Endothelial cell of umbilical vein (primary cell): ENCODE results near the gene ASB2. TPM values are rescaled to one million over a fixed set of nuclear protein-coding genes. Genes with fewer than 3 reads are reported as not detected.

Experiments used
- BruUV-seq: library from RNA; stranded (reverse); fragments of 400-500 nt; replicated peaks from 2 replicates; lab custom pipeline; 2021; lab: Mats Ljungman, UMichigan
- CTCF ChIA-PET: fragments of 300-600, 350-600 bp; sonication (Branson Sonifier 250); formaldehyde crosslinking; loops from one replicate; lab custom pipeline; 2021; ENCODE audit warnings: antibody characterized with exemption, inconsistent platforms; lab: Charles Lee
- POLR2A ChIA-PET: fragments of 300-600, 350-600 bp; sonication (Branson Sonifier 250); formaldehyde crosslinking; loops from one replicate; lab custom pipeline; 2021; ENCODE audit warnings: antibody characterized with exemption, inconsistent platforms; lab: Charles Lee
- DNase-seq: peaks from one replicate; pipeline ENCODE4 v3.0.0-alpha.2; 2011; ENCODE audit warnings: low read depth, low spot score
- FAIRE-seq: peaks from 2 replicates; lab custom pipeline; 2011; peaks lifted over from hg19 to GRCh38; lab: Jason Lieb, UNC
- H2AFZ ChIP-seq: 2 replicates; pipeline ENCODE4 v1.6.0; 2012; ENCODE audit warnings: low read depth, low read length, control low read depth, inconsistent platforms
- H3K27ac ChIP-seq: 2 replicates; pipeline ENCODE4 v1.5.1; 2011; ENCODE audit warnings: low read depth, mild to moderate bottlenecking, control low read depth, low read length, moderate library complexity; ENCODE audit not compliant: insufficient read depth
- H3K27me3 ChIP-seq, 2 experiments: 2 replicates each; pipeline versions ENCODE4 v1.6.0 to v1.6.1; 2011; ENCODE audit warnings: low read length in 2 of 2, mixed read lengths in 1 of 2; ENCODE audit not compliant: control insufficient read depth in 2 of 2, insufficient read depth in 2 of 2
- H3K36me3 ChIP-seq, 2 experiments: 2 replicates in 1 of 2; 3 replicates in 1 of 2; pipeline ENCODE4 v1.5.1; 2011; ENCODE audit warnings: low read length in 2 of 2, mild to moderate bottlenecking in 1 of 2, moderate library complexity in 1 of 2; ENCODE audit not compliant: control insufficient read depth in 2 of 2, insufficient read depth in 2 of 2; ENCODE audit errors: extremely low read depth in 1 of 2
- H3K4me1 ChIP-seq: 3 replicates; pipeline ENCODE4 v1.5.1; 2011; ENCODE audit warnings: mild to moderate bottlenecking, low read length; ENCODE audit not compliant: control insufficient read depth, insufficient read depth; ENCODE audit errors: extremely low read depth
- H3K4me2 ChIP-seq: 2 replicates; pipeline ENCODE4 v1.6.1; 2011; ENCODE audit warnings: low read length, control low read depth, mixed read lengths; ENCODE audit not compliant: insufficient read depth
- H3K4me3 ChIP-seq, 3 experiments: fragments of 200-600 bp in 1 of 3; sonication (generic), shearing (Covaris generic) in 1 of 3; replicated peaks in 1 of 3; 2 replicates each; pipeline ENCODE4 v1.5.1; 2011 to 2016; ENCODE audit warnings: control low read depth in 3 of 3, low read length in 3 of 3, mild to moderate bottlenecking in 2 of 3, inconsistent platforms in 1 of 3, low read depth in 1 of 3, moderate library complexity in 1 of 3; ENCODE audit not compliant: insufficient read depth in 1 of 3
- H3K79me2 ChIP-seq: 2 replicates; pipeline ENCODE4 v1.6.0; 2012; ENCODE audit warnings: low read length, inconsistent platforms; ENCODE audit not compliant: control insufficient read depth, insufficient read depth
- H3K9ac ChIP-seq: replicated peaks from 2 replicates; pipeline ENCODE3; 2011; ENCODE audit warnings: low read length, control low read depth; ENCODE audit not compliant: insufficient read depth; ENCODE audit errors: extremely low read depth
- H3K9me1 ChIP-seq: replicated peaks from 3 replicates; pipeline ENCODE4 v1.6.0; 2011; ENCODE audit warnings: mild to moderate bottlenecking, low read length; ENCODE audit not compliant: control insufficient read depth, insufficient read depth; ENCODE audit errors: extremely low read depth
- H3K9me3 ChIP-seq: replicated peaks from 2 replicates; pipeline ENCODE4 v1.5.1; 2012; ENCODE audit warnings: low read length, inconsistent platforms; ENCODE audit not compliant: control insufficient read depth, insufficient read depth
- H4K20me1 ChIP-seq: replicated peaks from 2 replicates; pipeline ENCODE3; 2011; ENCODE audit warnings: mild to moderate bottlenecking, low read length; ENCODE audit not compliant: control insufficient read depth, insufficient read depth; ENCODE audit errors: extremely low read depth
- EZH2 ChIP-seq: IDR thresholded peaks from 2 replicates; pipeline ENCODE4 v1.6.1; 2012; ENCODE audit warnings: borderline replicate concordance, low read depth, mild to moderate bottlenecking, moderate library complexity, low read length, inconsistent platforms; ENCODE audit not compliant: severe bottlenecking
- FOS ChIP-seq: IDR thresholded peaks from 2 replicates; pipeline ENCODE4 v1.6.1; 2011; ENCODE audit warnings: mild to moderate bottlenecking, low read length, moderate library complexity, borderline replicate concordance; ENCODE audit not compliant: insufficient read depth
- GATA2 ChIP-seq: IDR thresholded peaks from 2 replicates; pipeline ENCODE4 v1.7.0; 2011; ENCODE audit warnings: low read depth, mild to moderate bottlenecking, moderate library complexity, mixed read lengths, low read length; ENCODE audit not compliant: insufficient read length, insufficient read depth
- JUN ChIP-seq: IDR thresholded peaks from 2 replicates; pipeline ENCODE4 v1.6.1; 2011; ENCODE audit warnings: borderline replicate concordance, low read depth; ENCODE audit not compliant: insufficient read length, insufficient read depth
- MYC ChIP-seq: IDR thresholded peaks from one replicate; pipeline ENCODE4 v1.6.1; 2011; ENCODE audit warnings: mild to moderate bottlenecking, low read depth, low read length
- POLR2A ChIP-seq: IDR thresholded peaks from 2 replicates; pipeline ENCODE4 v1.6.1; 2012; ENCODE audit warnings: low read depth, mild to moderate bottlenecking, control low read depth, low read length
- POLR2AphosphoS5 ChIP-seq: IDR thresholded peaks from 2 replicates; pipeline ENCODE4 v1.6.1; 2012; ENCODE audit warnings: low read depth, mild to moderate bottlenecking, control low read depth, low read length, moderate library complexity; ENCODE audit not compliant: insufficient read depth
- dilution Hi-C: fragments of 300-500 bp; cut with MboI; formaldehyde crosslinking; loops from one replicate; pipeline ENCODE4 v1.15.0; 2019; ENCODE audit warnings: low sequenced_read_pairs; ENCODE audit not compliant: extremely low pct_ligation_motif_present
- intact Hi-C: fragments of 100-400 bp; cut with micrococcal nuclease; formaldehyde crosslinking; loops from one replicate; pipeline ENCODE4 v1.10.0; 2022
- polyA plus RNA-seq, 4 experiments: library from polyadenylated mRNA; depleted of rRNA in 3 of 4; stranded (reverse) in 3 of 4; unstranded in 1 of 4; fragments of >200 nt; gene quantifications; 2 replicates each; pipeline versions ENCODE4 v1.2.1 to v1.2.3, GENCODE V29; 2011 to 2012; ENCODE audit warnings: missing spikeins in 1 of 4
- total RNA-seq: library from RNA; stranded (reverse); gene quantifications from 2 replicates; pipeline ENCODE4 v1.2.3, GENCODE V29; 2021
- TF ChIP-seq, protein P1 (sequence below): IDR thresholded peaks from 2 replicates; pipeline ENCODE4 v1.6.1; 2011; ENCODE audit not compliant: insufficient read depth, insufficient read length
- TF ChIP-seq, protein P2 (sequence below), 2 donors: IDR thresholded peaks; 1 replicate in 1 of 2; 2 replicates in 1 of 2; pipeline ENCODE4 v1.5.1; 2011; ENCODE audit warnings: low read length in 2 of 2, mild to moderate bottlenecking in 2 of 2, moderate library complexity in 2 of 2, control low read depth in 1 of 2, inconsistent platforms in 1 of 2, low read depth in 1 of 2; ENCODE audit not compliant: insufficient read depth in 1 of 2; ENCODE audit errors: extremely low read depth in 1 of 2

Gene ASB2
- total and polyA plus RNA-seq, 2 donors (not counting 3 experiments of a cell fraction or from before 2014, with no cell fraction given), result not detected

DNA sequence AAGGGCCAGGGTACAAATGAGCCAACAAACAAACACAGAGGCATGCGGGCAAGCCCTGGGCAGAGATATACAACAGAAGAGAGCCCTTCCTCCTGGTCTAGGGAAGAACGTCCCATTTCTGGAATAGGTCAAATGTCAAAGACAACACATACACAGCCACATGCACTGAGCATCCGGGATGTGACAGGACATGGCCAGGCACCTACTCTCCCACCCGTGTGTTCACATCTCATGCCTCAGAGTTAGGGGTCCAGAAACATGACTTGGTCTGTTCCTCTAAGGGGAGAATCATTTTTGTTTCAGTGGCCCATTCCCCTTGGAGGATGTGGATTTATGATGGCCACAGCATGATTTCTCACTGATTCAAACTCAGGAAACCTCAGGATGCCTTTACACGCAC lies 801 bp upstream of the ASB2 start:
- no TSS peak for BruUV-seq
- intact Hi-C loops (no loop called here), dilution Hi-C loops (no loop called here)
- Histone ChIP-seq H3K4me2 (no peak overlapping the region), H3K27ac (no peak overlapping the region), H3K27me3 (no peaks in the 10 kb centered on the region), H3K79me2 (no peaks in the 10 kb centered on the region), H3K9me3 (no peaks in the 10 kb centered on the region), H3K36me3 (no peaks in the 10 kb centered on the region), H3K9me1 (no peaks in the 10 kb centered on the region), H3K9ac (no peak overlapping the region), H2AFZ (no peak overlapping the region), H3K4me1 (no peaks in the 10 kb centered on the region), H4K20me1 (no peaks in the 10 kb centered on the region), H3K4me3 (no peak overlapping the region)
- no peak for FAIRE-seq
- ChIA-PET POLR2A (no interaction called here), CTCF (no interaction called here)
- DNase-seq, result no peak
- TF ChIP-seq, protein P1, sequence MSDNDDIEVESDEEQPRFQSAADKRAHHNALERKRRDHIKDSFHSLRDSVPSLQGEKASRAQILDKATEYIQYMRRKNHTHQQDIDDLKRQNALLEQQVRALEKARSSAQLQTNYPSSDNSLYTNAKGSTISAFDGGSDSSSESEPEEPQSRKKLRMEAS, result no peak
- no peak for TF ChIP-seq JUN

DNA sequence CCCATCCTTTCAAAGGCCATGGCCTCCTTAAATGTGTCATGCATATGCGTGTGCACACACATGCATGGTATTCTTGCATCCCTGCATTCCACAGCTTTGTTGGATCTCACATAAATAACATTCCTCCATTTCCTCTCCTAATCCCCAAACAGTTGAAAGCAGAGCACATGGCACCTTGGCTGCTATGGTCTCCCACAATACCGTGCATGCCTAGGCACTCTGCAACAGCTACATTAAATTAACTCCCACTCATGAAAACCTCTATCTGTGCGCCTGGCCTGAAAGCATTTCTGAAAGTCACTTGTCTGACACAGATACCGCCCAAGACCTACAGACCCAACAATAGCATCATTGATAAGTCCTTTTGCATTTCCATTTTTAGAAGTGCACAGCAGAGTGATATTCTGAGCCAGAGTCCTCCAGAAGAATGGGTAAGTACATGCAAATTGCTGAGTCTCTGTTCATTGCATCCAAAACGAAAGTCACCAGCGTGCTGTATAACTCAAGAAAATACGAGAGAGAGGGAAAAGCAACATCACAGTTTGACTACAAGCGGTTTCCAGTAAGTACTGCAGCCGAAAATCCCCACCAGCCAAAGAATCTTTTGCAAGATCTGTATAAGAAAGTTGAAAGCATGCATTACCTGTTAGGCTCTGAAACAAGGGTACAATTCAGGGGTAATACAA lies 436 bp downstream of the ASB2 start:
- Histone ChIP-seq H3K27ac (no peak overlapping the region), H3K79me2 (no peaks in the 10 kb centered on the region), H3K9me1 (no peaks in the 10 kb centered on the region), H4K20me1 (no peaks in the 10 kb centered on the region), H3K4me3 (no peak overlapping the region), H2AFZ (no peak overlapping the region), H3K4me1 (no peaks in the 10 kb centered on the region), H3K4me2 (no peak overlapping the region), H3K36me3 (no peaks in the 10 kb centered on the region), H3K27me3 (no peaks in the 10 kb centered on the region), H3K9ac (no peak overlapping the region), H3K9me3 (no peaks in the 10 kb centered on the region)
- ChIA-PET POLR2A (no interaction called here), CTCF (interaction anchor here (0.9 to 8.6 kb wide), 2 partner anchors 36 kb away, joined by 3 to 116 read pairs; no protein-coding TSS in a partner anchor)
- intact Hi-C loops, result no loop called here
- dilution Hi-C loops, result no loop called here
- DNase-seq (no peak), FAIRE-seq (no peak)
- no TSS peak for BruUV-seq
- TF ChIP-seq MYC, result no peak
- no peak for TF ChIP-seq POLR2A
- TF ChIP-seq, protein P1, result no peak
- no peak for TF ChIP-seq EZH2
- no peak for TF ChIP-seq JUN
- TF ChIP-seq GATA2, result no peak
- no peak for TF ChIP-seq POLR2AphosphoS5
- TF ChIP-seq, protein P2, sequence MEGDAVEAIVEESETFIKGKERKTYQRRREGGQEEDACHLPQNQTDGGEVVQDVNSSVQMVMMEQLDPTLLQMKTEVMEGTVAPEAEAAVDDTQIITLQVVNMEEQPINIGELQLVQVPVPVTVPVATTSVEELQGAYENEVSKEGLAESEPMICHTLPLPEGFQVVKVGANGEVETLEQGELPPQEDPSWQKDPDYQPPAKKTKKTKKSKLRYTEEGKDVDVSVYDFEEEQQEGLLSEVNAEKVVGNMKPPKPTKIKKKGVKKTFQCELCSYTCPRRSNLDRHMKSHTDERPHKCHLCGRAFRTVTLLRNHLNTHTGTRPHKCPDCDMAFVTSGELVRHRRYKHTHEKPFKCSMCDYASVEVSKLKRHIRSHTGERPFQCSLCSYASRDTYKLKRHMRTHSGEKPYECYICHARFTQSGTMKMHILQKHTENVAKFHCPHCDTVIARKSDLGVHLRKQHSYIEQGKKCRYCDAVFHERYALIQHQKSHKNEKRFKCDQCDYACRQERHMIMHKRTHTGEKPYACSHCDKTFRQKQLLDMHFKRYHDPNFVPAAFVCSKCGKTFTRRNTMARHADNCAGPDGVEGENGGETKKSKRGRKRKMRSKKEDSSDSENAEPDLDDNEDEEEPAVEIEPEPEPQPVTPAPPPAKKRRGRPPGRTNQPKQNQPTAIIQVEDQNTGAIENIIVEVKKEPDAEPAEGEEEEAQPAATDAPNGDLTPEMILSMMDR (IDR thresholded peaks at IDR 0.05; ENCODE audit: extremely low read depth in 1 of 2, insufficient read depth in 1 of 2, low read depth in 1 of 2, low read length in 2 of 2), result no peak
- no peak for TF ChIP-seq FOS
